Thoracic aorta (tissue), 2 donors: Measurements from ENCODE around the gene CMA1. TPM values are rescaled to one million over a fixed set of nuclear protein-coding genes. Genes with fewer than 3 reads are reported as not detected.
"Not testable (repeated sequence)": the region's sequence is repeated elsewhere in the genome, so short reads cannot be mapped to it uniquely, and the experiment has no call there.

Source experiments
- ATAC-seq: fragments of 150-250 bp; one replicate; pipeline ENCODE4 v1.8.0; 2017; ENCODE audit warnings: low read depth; ENCODE audit not compliant: insufficient number of reproducible peaks, low FRiP score
- DNase-seq: peaks from one replicate; pipeline ENCODE4 v3.0.0-alpha.2; 2020; ENCODE audit warnings: low spot score
- H3K27ac ChIP-seq, 2 donors: fragments of 200-600 bp; sonication (generic); 1 replicate in 1 of 2; 2 replicates in 1 of 2; pipeline ENCODE4 v1.5.1; 2016; ENCODE audit warnings: mild to moderate bottlenecking in 2 of 2, moderate library complexity in 2 of 2
- H3K27me3 ChIP-seq: fragments of 200-600 bp; sonication (generic); replicated peaks from 2 replicates; pipeline ENCODE4 v1.6.0; 2016; ENCODE audit warnings: mild to moderate bottlenecking; ENCODE audit not compliant: insufficient read depth
- H3K36me3 ChIP-seq: fragments of 200-600 bp; sonication (generic); one replicate; pipeline ENCODE4 v1.5.1; 2016
- H3K4me1 ChIP-seq, 2 donors: fragments of 200-600 bp; sonication (generic); 1 replicate in 1 of 2; 2 replicates in 1 of 2; pipeline versions ENCODE4 v1.5.1 to v1.6.0; 2016; ENCODE audit warnings: low read depth in 2 of 2, mild to moderate bottlenecking in 1 of 2; ENCODE audit not compliant: control insufficient read depth in 1 of 2
- H3K4me3 ChIP-seq: fragments of 200-600 bp; sonication (generic); 2 replicates; pipeline ENCODE4 v1.5.1; 2016; ENCODE audit warnings: mild to moderate bottlenecking
- H3K9me3 ChIP-seq: fragments of 200-600 bp; sonication (generic); 2 replicates; pipeline ENCODE4 v1.5.1; 2016
- total RNA-seq, 2 donors: library from RNA; depleted of rRNA; stranded (reverse); fragments of >200 nt; gene quantifications; one replicate each; pipeline versions ENCODE4 v1.1.0 to v1.2.3, GENCODE V29; 2016
- TF ChIP-seq, protein P1 (sequence below): fragments of 200-600 bp; sonication (generic); IDR thresholded peaks from one replicate; pipeline ENCODE4 v1.5.1; 2019; ENCODE audit warnings: antibody characterized with exemption

CMA1 gene
- total RNA-seq, 2 donors from 2014 or later, result not detected

- H3K27me3 ChIP-seq, result no peaks in the 10 kb centered on the region
- DNase-seq, result no peak
- TF ChIP-seq, protein P1, sequence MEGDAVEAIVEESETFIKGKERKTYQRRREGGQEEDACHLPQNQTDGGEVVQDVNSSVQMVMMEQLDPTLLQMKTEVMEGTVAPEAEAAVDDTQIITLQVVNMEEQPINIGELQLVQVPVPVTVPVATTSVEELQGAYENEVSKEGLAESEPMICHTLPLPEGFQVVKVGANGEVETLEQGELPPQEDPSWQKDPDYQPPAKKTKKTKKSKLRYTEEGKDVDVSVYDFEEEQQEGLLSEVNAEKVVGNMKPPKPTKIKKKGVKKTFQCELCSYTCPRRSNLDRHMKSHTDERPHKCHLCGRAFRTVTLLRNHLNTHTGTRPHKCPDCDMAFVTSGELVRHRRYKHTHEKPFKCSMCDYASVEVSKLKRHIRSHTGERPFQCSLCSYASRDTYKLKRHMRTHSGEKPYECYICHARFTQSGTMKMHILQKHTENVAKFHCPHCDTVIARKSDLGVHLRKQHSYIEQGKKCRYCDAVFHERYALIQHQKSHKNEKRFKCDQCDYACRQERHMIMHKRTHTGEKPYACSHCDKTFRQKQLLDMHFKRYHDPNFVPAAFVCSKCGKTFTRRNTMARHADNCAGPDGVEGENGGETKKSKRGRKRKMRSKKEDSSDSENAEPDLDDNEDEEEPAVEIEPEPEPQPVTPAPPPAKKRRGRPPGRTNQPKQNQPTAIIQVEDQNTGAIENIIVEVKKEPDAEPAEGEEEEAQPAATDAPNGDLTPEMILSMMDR, result no peak
- H3K36me3 ChIP-seq, result no peaks in the 10 kb centered on the region
- ATAC-seq, result no peak
- H3K27ac ChIP-seq, result no peak overlapping the region
- H3K4me3 ChIP-seq, result no peak overlapping the region
- no peaks in the 10 kb centered on the region for H3K9me3 ChIP-seq
- H3K4me1 ChIP-seq, result no peaks in the 10 kb centered on the region
Observed at GRCh38 chr14:24475261-24475660, 32.8 kb downstream of the CMA1 start.

DNA sequence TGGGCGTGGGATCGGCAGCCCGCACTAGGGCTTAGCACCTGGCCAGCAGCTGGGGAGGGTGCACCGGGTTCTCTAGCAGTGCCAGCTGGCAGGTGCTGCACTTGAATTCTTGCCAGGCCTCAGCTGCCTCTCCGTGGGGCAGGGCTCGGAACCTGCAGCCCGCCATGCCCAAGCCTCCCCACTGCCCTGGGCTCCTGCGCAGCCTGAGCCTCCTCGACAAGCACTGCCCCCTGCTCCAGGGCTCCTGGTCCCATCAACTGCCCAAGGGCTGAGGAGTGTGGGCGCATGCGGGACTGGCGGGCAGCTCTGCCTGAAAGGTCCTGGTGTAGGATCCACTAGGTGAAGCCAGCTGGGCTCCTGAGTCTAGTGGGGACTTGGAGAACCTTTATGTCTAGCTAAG lies 34.9 kb downstream of the CMA1 start:
- Histone ChIP-seq H3K9me3 (no peaks in the 10 kb centered on the region), H3K27ac (no peak overlapping the region), H3K27me3 (no peaks in the 10 kb centered on the region), H3K4me1 (no peaks in the 10 kb centered on the region), H3K4me3 (no peak overlapping the region), H3K36me3 (no peaks in the 10 kb centered on the region)
- DNase-seq (no peak), ATAC-seq (no peak)
- TF ChIP-seq, protein P1, result no peak

GRCh38 chr14:24470450-24470849 lies 37.6 kb downstream of the CMA1 start:
- not testable (repeated sequence) for DNase-seq, H3K27me3 ChIP-seq, H3K4me3 ChIP-seq, H3K4me1 ChIP-seq, H3K36me3 ChIP-seq, ATAC-seq, H3K27ac ChIP-seq, H3K9me3 ChIP-seq

- Histone ChIP-seq H3K4me3 (no peak overlapping the region), H3K27me3 (no peaks in the 10 kb centered on the region), H3K4me1 (no peaks in the 10 kb centered on the region), H3K36me3 (no peaks in the 10 kb centered on the region), H3K9me3 (no peaks in the 10 kb centered on the region), H3K27ac (no peak overlapping the region)
- TF ChIP-seq, protein P1, result no peak
- ATAC-seq (no peak), DNase-seq (no peak)
Observed at GRCh38 chr14:24465805-24466204, 42.3 kb downstream of the CMA1 start.

- Histone ChIP-seq H3K4me1 (no peaks in the 10 kb centered on the region), H3K9me3 (no peaks in the 10 kb centered on the region), H3K27ac (no peak overlapping the region), H3K36me3 (no peaks in the 10 kb centered on the region), H3K27me3 (no peaks in the 10 kb centered on the region), H3K4me3 (no peak overlapping the region)
- DNase-seq (no peak), ATAC-seq (no peak)
- TF ChIP-seq, protein P1, result no peak
Observed at GRCh38 chr14:24465368-24465767, 42.7 kb downstream of the CMA1 start.
